Hepatocyte (in vitro differentiated cells): ENCODE data around the gene EREG.

Source experiments
- CTCF ChIP-seq: fragments of 200-600 bp; sonication (generic); IDR thresholded peaks from 2 replicates; pipeline ENCODE4 v1.5.1; 2016; ENCODE audit warnings: antibody characterized with exemption, mild to moderate bottlenecking; ENCODE audit not compliant: poor library complexity
- EZH2 ChIP-seq: fragments of 200-600 bp; sonication (generic); IDR thresholded peaks from 2 replicates; pipeline ENCODE4 v1.6.1; 2016; ENCODE audit warnings: antibody characterized with exemption, mild to moderate bottlenecking, borderline replicate concordance

- TF ChIP-seq CTCF = no peak
- no peak for TF ChIP-seq EZH2
Measured at GRCh38 chr4:74364256-74364651, 691 bp upstream of the EREG start.
